Type B pancreatic cell (in vitro differentiated cells): ENCODE measurements around the gene ZC3H18. TPM values are rescaled to one million over a fixed set of nuclear protein-coding genes. Genes with fewer than 3 reads are reported as not detected.

ENCODE experiments used
- DNase-seq: peaks from one replicate; pipeline ENCODE4 v3.0.0; 2021; ENCODE audit warnings: mixed read lengths; ENCODE audit not compliant: unreplicated experiment; ENCODE audit errors: extremely low spot score
- H3K27ac Mint-ChIP-seq: 2 replicates; pipeline ENCODE4 v1.8.0; 2021; ENCODE audit warnings: mild to moderate bottlenecking, mixed read lengths
- H3K27me3 Mint-ChIP-seq: 2 replicates; pipeline ENCODE4 v1.8.0; 2021; ENCODE audit warnings: mixed read lengths
- H3K36me3 Mint-ChIP-seq: 2 replicates; pipeline ENCODE4 v1.8.0; 2021; ENCODE audit warnings: mixed read lengths
- H3K4me1 Mint-ChIP-seq: one replicate; pipeline ENCODE4 v1.8.0; 2021; ENCODE audit warnings: mixed read lengths; ENCODE audit not compliant: unreplicated experiment
- H3K4me3 Mint-ChIP-seq: 2 replicates; pipeline ENCODE4 v1.8.0; 2021; ENCODE audit warnings: mild to moderate bottlenecking, mixed read lengths
- H3K9me3 Mint-ChIP-seq: 2 replicates; pipeline ENCODE4 v1.8.0; 2021; ENCODE audit warnings: mixed read lengths
- CTCF ChIP-seq: fragments of 200-600 bp; sonication (generic); conservative IDR thresholded peaks from 2 replicates; pipeline ENCODE4 v1.5.0; 2021; ENCODE audit warnings: antibody characterized with exemption, mild to moderate bottlenecking
- total RNA-seq: library from RNA; stranded (reverse); gene quantifications from 2 replicates; pipeline ENCODE4 v1.2.1, GENCODE V29; 2021; ENCODE audit warnings: low replicate concordance

The ZC3H18 gene
- total RNA-seq, 1 donor from 2014 or later, result 70.2 TPM

- Mint-ChIP-seq H3K4me3 (peak overlapping the region; percentile 87), H3K4me1 (peaks cover 7% of the 10 kb centered on the region), H3K27ac (peak overlapping the region; percentile 41), H3K9me3 (no peaks in the 10 kb centered on the region), H3K27me3 (no peaks in the 10 kb centered on the region), H3K36me3 (no peaks in the 10 kb centered on the region)
- DNase-seq, result no peak
- TF ChIP-seq CTCF, result no peak
Observed at GRCh38 chr16:88649924-88650748, 79.9 kb downstream of the ZC3H18 start.

GRCh38 chr16:88650749-88651275 lies 80.6 kb downstream of the ZC3H18 start, which contains the start of gene CYBA:
Gene CYBA (minus strand): TSS chr16:88651053. CDS start chr16:88651013, 40 bp downstream.
- peaks cover 5% of the 10 kb centered on the region for H3K4me1 Mint-ChIP-seq
- H3K9me3 Mint-ChIP-seq, result no peaks in the 10 kb centered on the region
- no peak for DNase-seq
- no peak for TF ChIP-seq CTCF
- no peaks in the 10 kb centered on the region for H3K36me3 Mint-ChIP-seq
- peak within 1 kb of the TSS; percentile 41 for H3K27ac Mint-ChIP-seq
- H3K27me3 Mint-ChIP-seq, result no peaks in the 10 kb centered on the region
- peak within 1 kb of the TSS; percentile 87 for H3K4me3 Mint-ChIP-seq

GRCh38 chr16:88651276-88651988 lies 81.2 kb downstream of the ZC3H18 start:
- Mint-ChIP-seq H3K27me3 (no peaks in the 10 kb centered on the region), H3K27ac (peak overlapping the region; percentile 16), H3K9me3 (no peaks in the 10 kb centered on the region), H3K4me3 (peak overlapping the region; percentile 83), H3K36me3 (no peaks in the 10 kb centered on the region), H3K4me1 (peaks cover 5% of the 10 kb centered on the region)
- no peak for TF ChIP-seq CTCF
- DNase-seq, result no peak

- Mint-ChIP-seq H3K27ac (no peak overlapping the region), H3K27me3 (no peaks in the 10 kb centered on the region), H3K4me3 (no peak overlapping the region), H3K4me1 (peaks cover 5% of the 10 kb centered on the region), H3K9me3 (no peaks in the 10 kb centered on the region), H3K36me3 (no peaks in the 10 kb centered on the region)
- DNase-seq, result no peak
- no peak for TF ChIP-seq CTCF
Observed at GRCh38 chr16:88651989-88652761, 82.0 kb downstream of the ZC3H18 start.

GRCh38 chr16:88652762-88653063 lies 82.5 kb downstream of the ZC3H18 start:
- Mint-ChIP-seq H3K27me3 (no peaks in the 10 kb centered on the region), H3K4me1 (peaks cover 5% of the 10 kb centered on the region), H3K4me3 (no peak overlapping the region), H3K27ac (no peak overlapping the region), H3K9me3 (no peaks in the 10 kb centered on the region), H3K36me3 (no peaks in the 10 kb centered on the region)
- DNase-seq, result no peak
- no peak for TF ChIP-seq CTCF
